Measurements from ENCODE around the gene RIMS4.
"Not testable (repeated sequence)": the region's sequence is repeated elsewhere in the genome, so short reads cannot be mapped to it uniquely, and the experiment has no call there.

RIMS4 gene

DNA sequence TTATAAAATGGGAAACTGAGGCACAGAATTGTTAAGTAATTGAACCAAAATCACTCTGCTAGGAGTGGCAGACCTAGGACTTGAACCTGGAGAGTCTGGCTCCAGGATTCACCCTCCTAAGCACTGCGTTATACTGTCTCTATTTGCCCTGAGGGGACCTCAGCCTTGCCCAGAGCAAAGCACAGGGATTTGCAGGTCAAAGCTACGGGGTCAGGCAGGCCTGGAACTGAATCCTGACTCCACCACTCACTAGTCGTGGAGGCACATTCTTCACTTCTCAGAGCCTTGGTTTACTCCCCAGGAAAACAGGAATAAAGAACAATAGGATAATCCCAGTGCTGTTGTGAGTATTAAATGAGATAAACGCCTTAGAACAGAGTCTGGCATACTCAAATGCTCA, 45.3 kb downstream of the RIMS4 start:
- no peak for TF ChIP-seq EZH2phosphoT487 (IDR thresholded peaks at IDR 0.05; ENCODE audit: borderline replicate concordance)
- TF ChIP-seq, protein P1, sequence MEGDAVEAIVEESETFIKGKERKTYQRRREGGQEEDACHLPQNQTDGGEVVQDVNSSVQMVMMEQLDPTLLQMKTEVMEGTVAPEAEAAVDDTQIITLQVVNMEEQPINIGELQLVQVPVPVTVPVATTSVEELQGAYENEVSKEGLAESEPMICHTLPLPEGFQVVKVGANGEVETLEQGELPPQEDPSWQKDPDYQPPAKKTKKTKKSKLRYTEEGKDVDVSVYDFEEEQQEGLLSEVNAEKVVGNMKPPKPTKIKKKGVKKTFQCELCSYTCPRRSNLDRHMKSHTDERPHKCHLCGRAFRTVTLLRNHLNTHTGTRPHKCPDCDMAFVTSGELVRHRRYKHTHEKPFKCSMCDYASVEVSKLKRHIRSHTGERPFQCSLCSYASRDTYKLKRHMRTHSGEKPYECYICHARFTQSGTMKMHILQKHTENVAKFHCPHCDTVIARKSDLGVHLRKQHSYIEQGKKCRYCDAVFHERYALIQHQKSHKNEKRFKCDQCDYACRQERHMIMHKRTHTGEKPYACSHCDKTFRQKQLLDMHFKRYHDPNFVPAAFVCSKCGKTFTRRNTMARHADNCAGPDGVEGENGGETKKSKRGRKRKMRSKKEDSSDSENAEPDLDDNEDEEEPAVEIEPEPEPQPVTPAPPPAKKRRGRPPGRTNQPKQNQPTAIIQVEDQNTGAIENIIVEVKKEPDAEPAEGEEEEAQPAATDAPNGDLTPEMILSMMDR (conservative IDR thresholded peaks at IDR 0.05; ENCODE audit: low read length): no peak
- H3K4me3 ChIP-seq (ENCODE audit: low read length, poor library complexity, severe bottlenecking): no peak overlapping the region
- H3K27me3 ChIP-seq (ENCODE audit: insufficient read depth, low read length, poor library complexity, severe bottlenecking): no peaks in the 10 kb centered on the region

DNA sequence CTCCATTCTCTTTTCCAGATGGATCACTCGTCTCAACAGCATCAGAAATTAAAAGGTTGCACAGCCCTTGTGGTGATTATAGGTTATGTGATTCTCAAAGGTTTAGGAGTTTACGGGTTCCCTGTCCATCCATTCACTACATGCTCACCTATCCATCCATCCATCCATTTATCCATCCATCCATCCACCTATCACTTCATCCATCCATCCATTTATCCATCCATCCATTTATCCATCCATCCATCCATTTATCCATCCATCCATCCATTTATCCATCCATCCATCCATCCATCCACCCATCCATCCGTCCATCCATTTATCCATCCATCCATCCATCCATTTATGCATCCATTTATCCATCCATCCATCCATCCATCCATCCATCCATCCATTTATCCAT, 46.5 kb downstream of the RIMS4 start:
- not testable (repeated sequence) for H3K9me3 ChIP-seq (ENCODE audit: insufficient read depth, low read depth, low read length); H3K9me2 ChIP-seq (replicated peaks; ENCODE audit: low read depth, low read length); H4K20me1 ChIP-seq (ENCODE audit: insufficient read depth, low read length, poor library complexity, severe bottlenecking); H3F3A ChIP-seq (ENCODE audit: low read depth); H3K27me3 ChIP-seq (ENCODE audit: insufficient read depth, low read length, poor library complexity, severe bottlenecking); H3K4me1 ChIP-seq (ENCODE audit: insufficient read depth, low read length, poor library complexity, severe bottlenecking); H3K4me3 ChIP-seq (ENCODE audit: low read length, poor library complexity, severe bottlenecking); H3K9ac ChIP-seq (ENCODE audit: low read depth, low read length, poor library complexity, severe bottlenecking); H2AFZ ChIP-seq (ENCODE audit: low read length); H3K79me2 ChIP-seq (ENCODE audit: insufficient read depth, low read length); H3K36me3 ChIP-seq (ENCODE audit: insufficient read depth, low read length); H3K4me2 ChIP-seq (ENCODE audit: low read depth, low read length, poor library complexity, severe bottlenecking)

More for the DNA sequence above, 45.3 kb downstream of the RIMS4 start:
- Histone ChIP-seq H3K79me2 (ENCODE audit: insufficient read depth, low read length) (no peaks in the 10 kb centered on the region), H2AFZ (ENCODE audit: low read length) (no peak overlapping the region), H3K9me3 (ENCODE audit: insufficient read depth, low read depth, low read length) (no peaks in the 10 kb centered on the region), H3K4me1 (ENCODE audit: insufficient read depth, low read length, poor library complexity, severe bottlenecking) (peaks cover 8% of the 10 kb centered on the region), H4K20me1 (ENCODE audit: insufficient read depth, low read length, poor library complexity, severe bottlenecking) (no peaks in the 10 kb centered on the region), H3K9me2 (replicated peaks; ENCODE audit: low read depth, low read length) (no peaks in the 10 kb centered on the region), H3K4me2 (ENCODE audit: low read depth, low read length, poor library complexity, severe bottlenecking) (no peak overlapping the region), H3F3A (ENCODE audit: low read depth) (no peaks in the 10 kb centered on the region), H3K36me3 (ENCODE audit: insufficient read depth, low read length) (no peaks in the 10 kb centered on the region), H3K9ac (ENCODE audit: low read depth, low read length, poor library complexity, severe bottlenecking) (no peak overlapping the region)

DNA sequence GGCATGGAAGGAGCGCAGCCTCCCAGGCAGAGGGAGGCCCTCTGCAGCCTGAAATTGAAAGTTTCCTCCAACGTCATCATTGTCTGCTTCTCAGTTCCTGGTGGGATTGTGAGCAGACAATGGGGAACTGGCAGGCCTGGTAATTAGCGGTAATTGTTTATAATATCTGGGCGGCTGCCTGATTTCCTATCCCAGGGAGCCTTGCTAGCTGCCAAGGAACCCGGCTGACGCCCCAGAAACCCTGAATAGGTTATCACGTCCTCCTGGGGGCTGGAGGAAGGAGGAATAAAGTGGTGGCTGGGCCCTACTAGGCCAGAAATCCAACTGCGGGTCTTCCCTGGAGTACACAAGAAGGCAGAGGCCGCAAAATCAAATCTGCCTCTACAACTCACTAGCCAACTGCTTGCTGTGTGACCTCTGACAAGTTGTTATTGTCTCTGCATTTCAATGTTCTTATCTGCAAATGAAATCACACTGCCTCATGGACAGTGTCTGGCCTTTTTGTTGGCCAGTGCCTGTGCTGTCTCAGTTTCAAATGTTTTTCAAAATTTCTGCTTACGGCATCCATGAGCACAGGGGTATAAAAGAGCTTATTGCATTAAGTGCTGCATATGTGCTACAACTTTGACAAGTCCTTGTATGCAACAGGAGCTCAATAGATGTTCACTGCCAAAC, 47.7 kb downstream of the RIMS4 start:
- no peaks in the 10 kb centered on the region for H3K9me2 ChIP-seq (replicated peaks; ENCODE audit: low read depth, low read length)
- no peaks in the 10 kb centered on the region for H3F3A ChIP-seq (ENCODE audit: low read depth)
- H3K9me3 ChIP-seq (ENCODE audit: insufficient read depth, low read depth, low read length): no peaks in the 10 kb centered on the region
- H2AFZ ChIP-seq (ENCODE audit: low read length): no peak overlapping the region
- H3K9ac ChIP-seq (ENCODE audit: low read depth, low read length, poor library complexity, severe bottlenecking): no peak overlapping the region
- H3K4me2 ChIP-seq (ENCODE audit: low read depth, low read length, poor library complexity, severe bottlenecking): no peak overlapping the region
- no peaks in the 10 kb centered on the region for H3K27me3 ChIP-seq (ENCODE audit: insufficient read depth, low read length, poor library complexity, severe bottlenecking)
- H4K20me1 ChIP-seq (ENCODE audit: insufficient read depth, low read length, poor library complexity, severe bottlenecking): no peaks in the 10 kb centered on the region
- no peak overlapping the region for H3K4me3 ChIP-seq (ENCODE audit: low read length, poor library complexity, severe bottlenecking)
- TF ChIP-seq, protein P1 (conservative IDR thresholded peaks at IDR 0.05; ENCODE audit: low read length): no peak
- no peak for TF ChIP-seq EZH2phosphoT487 (IDR thresholded peaks at IDR 0.05; ENCODE audit: borderline replicate concordance)
- no peaks in the 10 kb centered on the region for H3K79me2 ChIP-seq (ENCODE audit: insufficient read depth, low read length)
- H3K4me1 ChIP-seq (ENCODE audit: insufficient read depth, low read length, poor library complexity, severe bottlenecking): no peaks in the 10 kb centered on the region
- no peaks in the 10 kb centered on the region for H3K36me3 ChIP-seq (ENCODE audit: insufficient read depth, low read length)

DNA sequence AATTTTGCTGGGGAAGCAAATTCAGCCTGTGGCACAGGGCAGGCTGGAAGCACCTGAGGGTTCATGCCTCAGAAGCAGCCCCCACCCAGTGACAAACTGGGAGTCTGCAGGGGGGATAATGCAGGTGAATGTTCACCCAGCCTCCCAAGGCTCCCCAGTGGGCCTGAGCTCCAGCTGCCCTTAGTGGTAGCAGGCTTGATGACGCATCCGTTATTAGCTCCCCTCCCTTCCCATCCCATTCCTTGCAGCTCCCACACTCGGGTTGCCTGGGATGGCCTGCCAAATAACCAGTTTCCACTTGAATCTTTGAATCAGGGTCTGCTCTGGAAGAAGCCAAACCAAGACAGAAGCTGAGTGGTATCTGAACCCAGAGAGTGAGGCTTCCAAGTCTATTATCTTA, 48.9 kb downstream of the RIMS4 start:
- Histone ChIP-seq H3K36me3 (ENCODE audit: insufficient read depth, low read length) (no peaks in the 10 kb centered on the region), H3K4me1 (ENCODE audit: insufficient read depth, low read length, poor library complexity, severe bottlenecking) (no peaks in the 10 kb centered on the region), H3K4me2 (ENCODE audit: low read depth, low read length, poor library complexity, severe bottlenecking) (no peak overlapping the region), H3K27me3 (ENCODE audit: insufficient read depth, low read length, poor library complexity, severe bottlenecking) (no peaks in the 10 kb centered on the region), H3K79me2 (ENCODE audit: insufficient read depth, low read length) (no peaks in the 10 kb centered on the region), H4K20me1 (ENCODE audit: insufficient read depth, low read length, poor library complexity, severe bottlenecking) (no peaks in the 10 kb centered on the region), H3K9ac (ENCODE audit: low read depth, low read length, poor library complexity, severe bottlenecking) (no peak overlapping the region), H2AFZ (ENCODE audit: low read length) (no peak overlapping the region), H3F3A (ENCODE audit: low read depth) (no peaks in the 10 kb centered on the region), H3K9me3 (ENCODE audit: insufficient read depth, low read depth, low read length) (no peaks in the 10 kb centered on the region), H3K9me2 (replicated peaks; ENCODE audit: low read depth, low read length) (no peaks in the 10 kb centered on the region), H3K4me3 (ENCODE audit: low read length, poor library complexity, severe bottlenecking) (no peak overlapping the region)
- TF ChIP-seq, protein P1 (conservative IDR thresholded peaks at IDR 0.05; ENCODE audit: low read length): no peak
- TF ChIP-seq EZH2phosphoT487 (IDR thresholded peaks at IDR 0.05; ENCODE audit: borderline replicate concordance): no peak
